GM21576 (cell line): Measurements from ENCODE around the gene CFAP52.
"Not testable (repeated sequence)": the region's sequence is repeated elsewhere in the genome, so short reads cannot be mapped to it uniquely, and the experiment has no call there.

ENCODE experiments used
- ATAC-seq: cut with Tn5 transposase; IDR thresholded peaks from one replicate; pipeline ENCODE4 v1.9.1; 2021; ENCODE audit warnings: mild to moderate bottlenecking, moderate library complexity; ENCODE audit not compliant: unreplicated experiment

The CFAP52 gene

GRCh38 chr17:9644910-9645751 is 68.7 kb downstream of the CFAP52 start, which contains the start of gene USP43:
USP43 (plus strand) TSS chr17:9645517; CDS start chr17:9645633, 116 bp downstream.
- no peak for ATAC-seq

DNA sequence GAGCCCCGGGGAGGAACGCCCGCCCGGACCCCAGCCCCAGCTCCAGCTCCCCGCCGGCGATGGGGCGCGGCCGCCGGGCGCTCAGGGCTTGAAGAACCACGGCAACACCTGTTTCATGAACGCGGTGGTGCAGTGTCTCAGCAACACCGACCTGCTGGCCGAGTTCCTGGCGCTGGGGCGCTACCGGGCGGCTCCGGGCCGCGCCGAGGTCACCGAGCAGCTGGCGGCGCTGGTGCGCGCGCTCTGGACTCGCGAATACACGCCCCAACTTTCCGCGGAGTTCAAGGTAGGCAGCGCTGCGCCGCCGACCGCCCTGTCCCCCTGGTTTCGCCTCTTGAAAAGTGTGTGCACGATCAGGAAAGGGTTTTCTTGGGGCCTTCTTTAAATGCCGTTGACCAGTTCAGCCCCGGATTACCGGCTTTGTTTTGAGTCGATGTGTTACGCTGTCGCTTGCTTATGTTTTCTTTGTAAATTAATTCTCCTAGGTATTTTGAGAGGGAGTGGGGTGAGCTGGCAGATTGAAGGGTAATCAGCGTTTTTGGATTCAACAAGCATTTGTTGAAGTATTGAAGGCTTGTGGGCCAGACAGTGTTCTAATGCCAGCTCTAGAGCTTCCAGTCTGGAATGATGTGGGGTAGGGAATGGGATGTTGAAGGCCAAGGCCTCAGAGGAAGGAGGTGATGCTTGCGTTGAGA is 69.6 kb downstream of the CFAP52 start:
- no peak for ATAC-seq

- no peak for ATAC-seq
These were observed 70.1 kb downstream of the CFAP52 start for GRCh38 chr17:9646546-9646885.

DNA sequence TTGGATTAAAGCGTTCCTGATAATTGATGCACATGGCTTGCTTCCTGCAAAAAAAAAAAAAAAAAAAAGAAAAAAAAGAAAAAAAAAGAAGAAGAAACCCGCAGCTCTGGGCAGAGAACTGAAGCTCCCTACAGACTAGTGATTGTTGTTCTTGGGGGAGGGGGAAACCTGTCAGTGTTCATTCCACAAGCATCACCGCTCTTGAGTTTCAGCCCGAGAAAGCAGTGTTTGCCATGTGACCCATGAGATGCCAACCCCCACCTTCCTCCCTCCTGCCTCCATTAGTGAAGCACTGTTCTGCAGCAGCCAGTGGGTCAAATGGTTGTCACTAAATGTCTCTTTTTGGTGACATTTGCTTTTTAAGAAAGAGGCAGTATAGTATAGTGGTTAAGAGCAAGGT is 70.6 kb downstream of the CFAP52 start:
- no peak for ATAC-seq

- ATAC-seq: no peak
These were observed 72.2 kb downstream of the CFAP52 start for GRCh38 chr17:9648521-9649110.

- no peak for ATAC-seq
These were observed 82.3 kb downstream of the CFAP52 start for GRCh38 chr17:9658593-9659211.

DNA sequence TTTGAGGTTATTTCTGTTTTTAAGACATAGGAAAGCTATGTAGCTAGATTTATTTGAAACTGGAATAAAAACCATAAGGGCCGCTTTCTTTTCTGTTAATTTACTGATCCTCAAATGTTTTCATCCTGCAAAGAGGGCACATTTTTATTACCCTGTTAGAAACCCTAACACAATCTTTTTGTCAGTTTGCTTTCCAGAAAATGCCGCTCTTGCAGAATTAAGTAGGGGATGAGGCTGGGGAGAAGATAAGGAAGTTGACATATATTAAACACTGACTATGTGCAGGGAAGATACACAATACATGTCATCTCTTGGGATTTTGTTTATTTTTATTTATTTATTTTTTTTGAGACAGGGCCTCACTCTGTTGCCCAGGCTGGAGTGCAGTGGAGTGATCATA is 84.6 kb downstream of the CFAP52 start:
- no peak for ATAC-seq

- ATAC-seq: not testable (repeated sequence)
These were observed 87.1 kb downstream of the CFAP52 start for GRCh38 chr17:9663511-9663910.

- no peak for ATAC-seq
These were observed 90.1 kb downstream of the CFAP52 start for GRCh38 chr17:9666461-9667050.

- ATAC-seq: no peak
These were observed 92.1 kb downstream of the CFAP52 start for GRCh38 chr17:9668517-9668916.

- ATAC-seq: no peak
These were observed 93.1 kb downstream of the CFAP52 start for GRCh38 chr17:9669551-9670008.

- ATAC-seq: no peak
These were observed 94.2 kb downstream of the CFAP52 start for GRCh38 chr17:9670596-9670995.

GRCh38 chr17:9671559-9671958 is 95.1 kb downstream of the CFAP52 start:
- no peak for ATAC-seq

DNA sequence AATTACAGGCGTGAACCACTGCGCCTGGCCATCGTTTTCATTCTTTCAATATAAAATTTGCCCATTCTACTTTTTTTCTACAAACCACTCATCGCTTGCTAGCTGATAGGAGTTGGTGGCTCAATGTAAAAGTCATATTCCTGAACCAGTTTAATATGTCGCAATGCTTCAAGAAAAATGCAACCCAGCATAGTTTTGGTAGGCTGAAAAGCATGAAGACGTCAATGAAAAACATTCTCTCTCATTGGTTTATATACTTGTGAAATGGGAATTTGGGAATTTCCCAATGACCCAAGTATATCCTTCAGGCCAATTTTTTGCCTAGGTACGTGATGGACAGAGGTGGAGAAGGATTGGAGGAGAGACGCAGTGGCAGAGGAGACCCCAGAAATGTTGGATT is 95.8 kb downstream of the CFAP52 start:
- no peak for ATAC-seq

DNA sequence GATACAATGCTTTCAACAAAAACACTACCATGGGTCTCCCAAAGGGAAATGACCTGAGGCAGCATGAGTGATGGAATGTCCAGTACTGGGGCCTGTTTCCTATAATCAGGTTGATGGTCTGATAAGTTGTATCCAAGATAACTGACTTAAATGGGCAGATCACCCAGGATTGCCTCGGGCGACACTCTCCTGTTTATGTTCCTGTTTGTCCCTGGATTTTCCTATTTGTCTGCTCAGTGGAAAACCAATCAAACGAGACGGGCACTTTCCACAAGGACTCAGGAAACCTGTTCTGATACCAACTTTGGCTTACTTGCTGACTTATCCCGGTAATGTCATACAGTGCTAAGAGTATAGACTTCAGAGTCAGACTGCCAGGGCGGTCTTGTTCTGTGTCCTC is 96.2 kb downstream of the CFAP52 start:
- no peak for ATAC-seq

GRCh38 chr17:9676084-9676483 is 99.6 kb downstream of the CFAP52 start:
- ATAC-seq: no peak

GRCh38 chr17:9676820-9677310 is 100.4 kb downstream of the CFAP52 start:
- ATAC-seq: no peak

GRCh38 chr17:9677411-9677810 is 101.0 kb downstream of the CFAP52 start:
- no peak for ATAC-seq

DNA sequence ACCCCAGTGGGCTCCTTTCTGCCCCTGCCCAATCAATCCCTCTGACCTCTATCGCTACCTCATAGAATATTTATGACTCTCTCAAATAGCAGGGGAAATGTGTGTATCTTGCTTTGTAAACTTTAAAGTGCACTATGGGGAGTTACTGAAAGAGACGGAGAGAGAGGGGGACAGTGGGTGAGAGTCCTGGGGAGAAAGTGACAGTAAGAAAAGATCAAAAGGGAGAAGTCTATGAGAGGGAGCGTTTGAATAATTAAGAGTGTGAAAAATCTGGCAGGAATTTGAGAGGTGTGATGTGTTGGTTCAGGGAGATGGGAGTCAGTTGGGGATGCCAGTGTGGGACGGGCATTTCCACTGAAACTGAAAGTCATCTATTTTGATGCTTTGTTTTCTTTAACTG is 101.5 kb downstream of the CFAP52 start:
- ATAC-seq: no peak

- ATAC-seq: no peak
These were observed 108.6 kb downstream of the CFAP52 start for GRCh38 chr17:9684955-9685621.
